GM13976 (cell line): Measurements from ENCODE around the gene MBP.

Experiments used
- DNase-seq: peaks from one replicate; pipeline ENCODE4 v3.0.0; 2012; ENCODE audit warnings: low spot score
- in situ Hi-C: fragments of 300-500 bp; cut with MboI; formaldehyde crosslinking; loops from one replicate; pipeline ENCODE4 v1.12.0; 2022; ENCODE audit warnings: low sequenced_read_pairs, mixed read lengths, inconsistent platforms; ENCODE audit not compliant: unreplicated experiment
- TF ChIP-seq, protein P1 (sequence below): IDR thresholded peaks from 2 replicates; pipeline ENCODE4 v1.5.1; 2012; ENCODE audit warnings: borderline replicate concordance, mild to moderate bottlenecking; ENCODE audit not compliant: insufficient read depth; ENCODE audit errors: extremely low read depth, missing control alignments, control extremely low read depth

The MBP gene

DNA sequence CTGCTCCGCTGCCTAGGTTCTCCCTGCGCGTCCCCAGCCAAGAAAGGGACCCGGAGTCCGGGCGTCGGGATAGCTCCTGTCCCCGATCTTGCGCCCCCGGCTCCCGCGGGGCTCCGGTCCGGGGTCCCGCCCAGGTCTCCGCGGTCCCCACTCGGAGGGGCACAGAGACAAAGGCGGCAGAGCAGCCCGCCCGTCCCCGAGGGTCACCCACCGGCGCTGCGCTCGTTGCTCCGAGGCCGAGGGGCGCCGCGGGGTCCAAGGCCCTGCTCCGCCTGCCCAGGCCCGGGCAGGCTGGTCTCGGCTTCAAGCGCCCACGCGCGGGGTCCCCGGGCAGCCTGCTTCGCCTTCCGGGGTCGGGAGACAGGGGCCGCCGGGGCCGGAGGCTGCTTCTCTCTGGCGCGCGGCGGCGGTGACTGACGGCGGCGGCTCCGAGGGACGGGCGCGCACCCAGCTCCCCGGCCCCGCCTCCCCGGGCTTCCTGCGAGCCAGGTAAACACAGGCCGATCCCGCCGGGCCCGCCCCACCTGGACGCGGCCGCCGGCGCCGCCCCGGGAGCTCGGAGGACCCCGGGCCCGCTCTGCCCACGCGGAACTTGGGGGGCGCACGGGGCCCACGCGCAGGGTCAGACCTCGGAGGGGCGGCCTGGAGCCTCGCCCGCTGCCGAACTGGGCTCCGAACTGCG is at the start of gene MBP:
MBP (minus strand) TSS at position 415 of the 682 bp plus-strand sequence. CDS start 27,522 bp downstream, outside the sequence.
- DNase-seq, result peak; percentile 88
- TF ChIP-seq, protein P1, sequence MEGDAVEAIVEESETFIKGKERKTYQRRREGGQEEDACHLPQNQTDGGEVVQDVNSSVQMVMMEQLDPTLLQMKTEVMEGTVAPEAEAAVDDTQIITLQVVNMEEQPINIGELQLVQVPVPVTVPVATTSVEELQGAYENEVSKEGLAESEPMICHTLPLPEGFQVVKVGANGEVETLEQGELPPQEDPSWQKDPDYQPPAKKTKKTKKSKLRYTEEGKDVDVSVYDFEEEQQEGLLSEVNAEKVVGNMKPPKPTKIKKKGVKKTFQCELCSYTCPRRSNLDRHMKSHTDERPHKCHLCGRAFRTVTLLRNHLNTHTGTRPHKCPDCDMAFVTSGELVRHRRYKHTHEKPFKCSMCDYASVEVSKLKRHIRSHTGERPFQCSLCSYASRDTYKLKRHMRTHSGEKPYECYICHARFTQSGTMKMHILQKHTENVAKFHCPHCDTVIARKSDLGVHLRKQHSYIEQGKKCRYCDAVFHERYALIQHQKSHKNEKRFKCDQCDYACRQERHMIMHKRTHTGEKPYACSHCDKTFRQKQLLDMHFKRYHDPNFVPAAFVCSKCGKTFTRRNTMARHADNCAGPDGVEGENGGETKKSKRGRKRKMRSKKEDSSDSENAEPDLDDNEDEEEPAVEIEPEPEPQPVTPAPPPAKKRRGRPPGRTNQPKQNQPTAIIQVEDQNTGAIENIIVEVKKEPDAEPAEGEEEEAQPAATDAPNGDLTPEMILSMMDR, result no peak
- in situ Hi-C loops, result no loop called here

DNA sequence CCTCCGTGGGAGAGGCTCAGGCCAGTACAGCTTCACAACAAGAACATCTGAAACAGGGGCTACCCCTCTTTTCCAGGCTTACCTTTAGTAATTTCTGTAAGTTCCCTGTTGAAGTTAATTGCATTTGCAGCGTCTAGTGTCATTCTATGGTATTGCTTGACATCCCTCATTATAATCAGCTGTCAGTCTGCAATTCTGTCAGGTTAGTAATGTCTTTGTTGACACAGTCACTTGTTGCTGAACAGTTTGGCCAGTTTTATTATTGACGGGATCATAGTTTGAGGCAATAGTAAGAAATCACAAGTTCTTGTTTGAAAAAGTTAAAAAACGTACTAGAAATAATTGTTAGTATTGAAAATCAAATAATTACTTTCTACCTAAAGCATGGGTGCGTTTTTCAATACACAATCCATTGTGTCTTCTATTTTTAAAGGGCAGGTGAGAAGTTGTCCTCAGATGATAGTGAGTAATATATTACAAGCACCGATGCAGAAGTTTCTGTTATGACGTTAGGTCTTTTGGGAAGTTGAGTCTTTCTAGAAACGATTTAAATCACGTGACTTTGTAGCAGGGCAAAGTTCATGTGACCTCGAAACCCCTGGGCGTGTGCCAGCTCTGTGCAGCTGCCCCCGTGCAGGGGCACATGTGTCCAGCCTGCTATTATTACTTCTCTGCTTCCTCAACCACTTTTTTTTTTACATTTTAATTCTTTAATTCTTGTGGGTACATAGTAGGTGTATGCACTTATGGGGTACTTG is 49.5 kb upstream of the MBP start:
- TF ChIP-seq, protein P1, result no peak
- in situ Hi-C loops, result no loop called here
- DNase-seq, result no peak

DNA sequence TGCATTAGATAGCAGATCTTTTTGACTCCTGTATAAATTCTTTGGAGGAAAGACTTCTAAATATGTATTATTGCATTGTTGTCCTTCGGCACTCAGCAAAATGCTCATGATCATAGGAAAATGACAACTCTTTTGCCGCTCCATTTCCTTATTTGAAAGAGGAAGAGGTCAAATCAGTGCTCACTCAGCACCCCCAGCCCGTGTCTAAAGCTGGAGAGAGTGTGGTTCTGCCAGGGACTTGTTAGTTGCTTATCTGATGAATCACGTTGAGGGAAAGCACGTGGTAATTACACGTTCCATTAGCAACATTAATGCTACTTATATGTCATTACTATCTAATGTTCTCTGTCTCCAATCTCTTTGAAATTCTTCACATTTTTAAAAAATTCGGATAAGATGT is 46.0 kb upstream of the MBP start:
- TF ChIP-seq, protein P1, result no peak
- in situ Hi-C loops, result no loop called here
- DNase-seq, result no peak

DNA sequence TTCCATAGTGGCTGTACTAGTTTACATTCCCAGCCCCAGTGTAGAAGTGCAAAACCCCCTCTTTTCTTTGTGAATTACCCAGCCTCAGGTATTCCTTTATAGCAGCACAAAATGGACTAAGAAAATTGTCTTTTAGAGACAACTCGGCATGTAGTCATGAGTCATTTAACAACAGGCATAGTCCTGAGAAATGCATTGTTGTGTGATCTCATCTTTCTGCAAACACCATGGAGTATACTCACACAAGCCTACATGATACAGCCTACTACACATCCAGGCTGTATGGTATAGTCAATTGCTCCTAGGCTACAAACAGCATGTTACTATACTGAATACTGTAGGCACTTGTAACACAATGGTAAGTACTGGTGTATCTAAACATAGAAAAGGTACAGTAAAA is 44.4 kb upstream of the MBP start:
- in situ Hi-C loops, result no loop called here
- TF ChIP-seq, protein P1, result no peak
- no peak for DNase-seq

DNA sequence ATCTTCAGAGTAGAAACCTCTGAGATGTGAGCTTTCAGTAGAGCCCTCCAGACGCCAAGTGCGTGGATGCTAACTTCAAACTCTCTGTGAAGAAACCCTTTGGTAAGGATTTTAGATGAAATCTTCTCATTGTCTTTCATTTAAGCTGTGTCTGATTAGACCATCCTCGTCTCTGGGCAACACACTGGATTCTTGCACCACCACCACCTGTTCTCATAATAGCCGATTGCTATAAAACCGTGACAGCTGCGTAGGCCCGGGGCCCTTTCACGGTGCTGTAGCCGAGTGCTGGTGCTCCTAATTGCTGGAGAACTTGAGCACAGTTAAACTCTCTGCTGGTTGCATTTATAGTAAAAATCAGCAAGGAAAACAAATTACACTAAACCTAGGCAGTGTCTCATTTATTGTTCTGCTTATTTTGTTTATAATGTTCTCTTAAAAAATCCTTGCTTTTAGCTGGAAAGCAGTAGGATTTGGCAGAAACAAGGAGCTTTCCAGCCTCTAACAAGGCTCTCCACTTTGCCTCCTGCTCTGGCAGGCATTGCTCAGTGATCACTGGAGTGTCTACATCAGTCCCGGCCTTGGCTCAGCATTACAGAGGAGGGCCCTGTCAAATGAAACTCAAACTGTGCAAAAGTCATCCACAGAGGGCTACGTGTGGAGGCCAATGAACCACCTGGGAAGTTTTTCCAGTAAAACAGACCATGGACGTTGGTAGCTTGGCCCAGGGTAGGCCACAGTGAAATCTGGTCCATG is 40.9 kb upstream of the MBP start:
- no peak for DNase-seq
- in situ Hi-C loops, result no loop called here

DNA sequence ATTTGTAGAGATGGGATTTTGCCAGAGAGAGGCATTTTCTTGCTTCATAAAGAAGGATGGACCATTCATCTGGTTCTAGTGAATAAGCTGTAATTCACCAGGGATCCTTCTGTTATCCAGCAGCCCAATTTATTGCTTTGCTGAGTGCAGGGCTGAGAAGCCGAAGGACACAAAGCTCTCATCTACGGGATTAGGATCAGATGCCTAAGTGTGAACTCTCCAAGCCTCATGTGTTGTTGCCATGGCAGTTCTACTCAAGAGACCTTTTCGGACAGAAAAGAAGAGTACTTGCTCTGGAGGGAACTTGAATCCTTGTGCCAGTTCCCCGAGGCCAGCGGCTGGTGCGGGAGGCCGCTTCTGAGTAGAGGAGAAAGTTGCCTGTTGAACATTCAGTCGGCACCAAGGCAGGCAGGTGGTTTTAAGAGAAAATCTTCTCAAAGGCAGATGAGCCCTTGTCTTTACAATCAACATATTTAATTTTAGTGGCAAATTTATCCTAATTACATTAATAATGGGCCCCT is 38.4 kb upstream of the MBP start:
- in situ Hi-C loops, result no loop called here
- TF ChIP-seq, protein P1, result no peak
- DNase-seq, result no peak

More for the DNA sequence above, 40.9 kb upstream of the MBP start:
- TF ChIP-seq, protein P1, result no peak
